DLD1 (cell line): ENCODE data around the gene MARCKS.

Source experiments
- in situ Hi-C: cut with HindIII; loops from 2 replicates; pipeline ENCODE4 v1.10.0; 2017; ENCODE audit warnings: low sequenced_read_pairs

MARCKS gene

GRCh38 chr6:113848811-113849210, 8.3 kb upstream of the MARCKS start:
- in situ Hi-C loops, result no loop called here

- in situ Hi-C loops, result no loop called here
Observed at GRCh38 chr6:113853252-113853651, 3.9 kb upstream of the MARCKS start.

- in situ Hi-C loops, result no loop called here
Observed at GRCh38 chr6:113854531-113855499, 2.3 kb upstream of the MARCKS start.

GRCh38 chr6:113855500-113856374, 1.4 kb upstream of the MARCKS start:
- in situ Hi-C loops, result no loop called here

- in situ Hi-C loops, result no loop called here
Observed at GRCh38 chr6:113856375-113856624, 845 bp upstream of the MARCKS start.

GRCh38 chr6:113857556-113858479, 673 bp downstream of the MARCKS start:
- in situ Hi-C loops, result no loop called here

GRCh38 chr6:113858480-113859348, 1.6 kb downstream of the MARCKS start:
- in situ Hi-C loops, result no loop called here

GRCh38 chr6:113859349-113860180, 2.4 kb downstream of the MARCKS start:
- in situ Hi-C loops, result no loop called here

GRCh38 chr6:113860181-113860955, 3.2 kb downstream of the MARCKS start:
- in situ Hi-C loops, result no loop called here

GRCh38 chr6:113862112-113862511, 5.0 kb downstream of the MARCKS start:
- in situ Hi-C loops, result no loop called here

- in situ Hi-C loops, result no loop called here
Observed at GRCh38 chr6:113870917-113871316, 13.8 kb downstream of the MARCKS start.

GRCh38 chr6:113871975-113872374, 14.8 kb downstream of the MARCKS start:
- in situ Hi-C loops, result no loop called here

- in situ Hi-C loops, result no loop called here
Observed at GRCh38 chr6:113873043-113873667, 16.0 kb downstream of the MARCKS start.

- in situ Hi-C loops, result no loop called here
Observed at GRCh38 chr6:113875470-113875869, 18.3 kb downstream of the MARCKS start.

GRCh38 chr6:113876695-113877094, 19.6 kb downstream of the MARCKS start:
- in situ Hi-C loops, result no loop called here

- in situ Hi-C loops, result no loop called here
Observed at GRCh38 chr6:113879186-113880096, 22.3 kb downstream of the MARCKS start.

GRCh38 chr6:113881478-113881980, 24.4 kb downstream of the MARCKS start:
- in situ Hi-C loops, result no loop called here
